ENCODE data around the gene TLE5.

GRCh38 chr19:3083964-3084363 is 21.7 kb upstream of the TLE5 start:
- TF ChIP-seq POLR2A (IDR thresholded peaks at IDR 0.05; ENCODE audit: low read length): no peak
- no peak for TF ChIP-seq GATA1 (IDR thresholded peaks at IDR 0.05; ENCODE audit: low read depth, low read length)
